ENCODE data around the gene PLA2G4F. TPM values are rescaled to one million over a fixed set of nuclear protein-coding genes. Genes with fewer than 3 reads are reported as not detected.
A peak's percentile ranks its signal among the peaks of the same experiment; 100 is the strongest.

Gene PLA2G4F
- total RNA-seq, 1 donor from 2014 or later: 1.5 TPM

DNA sequence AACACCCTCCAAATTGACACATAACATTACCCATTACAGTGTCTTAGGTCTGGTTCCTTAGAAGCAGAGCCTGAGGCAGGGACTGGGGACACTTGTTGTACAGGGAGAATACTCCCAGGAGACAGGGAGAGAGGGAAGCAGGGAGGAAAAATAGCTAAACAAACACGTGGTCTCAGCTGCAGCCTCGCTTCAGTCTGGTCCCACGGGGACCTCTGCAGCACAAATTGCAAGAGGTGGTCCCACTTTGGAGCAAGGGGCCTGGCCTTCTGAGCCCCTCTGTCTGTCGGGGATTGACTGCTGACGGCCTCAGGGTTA, 37.0 kb downstream of the PLA2G4F start:
- H3K27ac Mint-ChIP-seq: no peak overlapping the region
- TF ChIP-seq, protein P1, sequence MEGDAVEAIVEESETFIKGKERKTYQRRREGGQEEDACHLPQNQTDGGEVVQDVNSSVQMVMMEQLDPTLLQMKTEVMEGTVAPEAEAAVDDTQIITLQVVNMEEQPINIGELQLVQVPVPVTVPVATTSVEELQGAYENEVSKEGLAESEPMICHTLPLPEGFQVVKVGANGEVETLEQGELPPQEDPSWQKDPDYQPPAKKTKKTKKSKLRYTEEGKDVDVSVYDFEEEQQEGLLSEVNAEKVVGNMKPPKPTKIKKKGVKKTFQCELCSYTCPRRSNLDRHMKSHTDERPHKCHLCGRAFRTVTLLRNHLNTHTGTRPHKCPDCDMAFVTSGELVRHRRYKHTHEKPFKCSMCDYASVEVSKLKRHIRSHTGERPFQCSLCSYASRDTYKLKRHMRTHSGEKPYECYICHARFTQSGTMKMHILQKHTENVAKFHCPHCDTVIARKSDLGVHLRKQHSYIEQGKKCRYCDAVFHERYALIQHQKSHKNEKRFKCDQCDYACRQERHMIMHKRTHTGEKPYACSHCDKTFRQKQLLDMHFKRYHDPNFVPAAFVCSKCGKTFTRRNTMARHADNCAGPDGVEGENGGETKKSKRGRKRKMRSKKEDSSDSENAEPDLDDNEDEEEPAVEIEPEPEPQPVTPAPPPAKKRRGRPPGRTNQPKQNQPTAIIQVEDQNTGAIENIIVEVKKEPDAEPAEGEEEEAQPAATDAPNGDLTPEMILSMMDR (IDR thresholded peaks at IDR 0.05; ENCODE audit: unreplicated experiment): no peak
- peaks cover 8% of the 10 kb centered on the region for H3K9me3 Mint-ChIP-seq
- no peaks in the 10 kb centered on the region for H3K36me3 Mint-ChIP-seq
- H3K4me1 Mint-ChIP-seq: peaks cover 16% of the 10 kb centered on the region
- DNase-seq (ENCODE audit: low spot score in 2 of 2, unreplicated experiment in 2 of 2): no peak
- peaks cover 28% of the 10 kb centered on the region for H3K27me3 Mint-ChIP-seq (ENCODE audit: low read depth)
- H3K4me3 Mint-ChIP-seq: no peak overlapping the region

DNA sequence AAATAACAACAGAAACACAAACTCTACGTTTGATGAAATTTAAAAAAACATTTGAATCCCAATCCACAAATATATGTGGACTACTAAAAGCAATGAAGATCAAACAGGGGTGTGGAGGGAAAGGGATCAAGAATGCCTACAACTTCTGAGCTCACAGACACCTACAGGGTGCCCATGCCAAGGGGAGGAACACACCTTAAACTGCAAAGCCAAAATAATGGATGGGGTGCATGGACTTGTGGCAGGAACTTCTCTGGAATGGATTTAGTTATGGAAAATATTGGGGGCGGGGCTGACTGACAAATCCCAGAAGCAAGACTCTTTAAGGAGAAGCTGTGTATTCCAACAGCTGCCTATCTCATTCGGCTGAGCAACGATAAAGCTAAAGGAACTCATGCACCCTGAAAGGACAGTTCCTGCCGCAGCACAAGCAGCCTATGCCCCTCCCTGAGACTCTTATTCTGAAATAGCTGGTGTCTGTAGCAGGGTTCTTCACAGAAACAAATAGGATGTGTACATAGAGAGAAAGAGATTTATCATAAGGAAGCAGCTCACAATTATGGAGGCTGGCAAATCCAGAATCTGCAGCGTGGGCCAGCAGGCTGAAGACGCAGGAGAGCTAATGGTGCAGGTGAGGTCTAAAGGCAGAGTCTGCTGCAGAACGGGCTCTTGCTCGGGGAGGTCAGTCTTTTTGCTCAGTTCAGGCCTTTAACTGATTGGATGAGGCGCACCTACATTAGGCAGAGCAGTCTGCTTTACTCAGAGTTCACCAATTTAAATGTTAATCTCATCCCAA, 37.6 kb downstream of the PLA2G4F start:
- no peak for DNase-seq (ENCODE audit: low spot score in 2 of 2, unreplicated experiment in 2 of 2)
- Mint-ChIP-seq H3K27ac (no peak overlapping the region), H3K4me1 (peaks cover 16% of the 10 kb centered on the region), H3K27me3 (ENCODE audit: low read depth) (peaks cover 22% of the 10 kb centered on the region), H3K4me3 (peak overlapping the region; percentile 36), H3K36me3 (no peaks in the 10 kb centered on the region), H3K9me3 (peaks cover 8% of the 10 kb centered on the region)
- TF ChIP-seq, protein P1 (IDR thresholded peaks at IDR 0.05; ENCODE audit: unreplicated experiment): no peak

- Mint-ChIP-seq H3K36me3 (no peaks in the 10 kb centered on the region), H3K4me1 (no peaks in the 10 kb centered on the region), H3K9me3 (peaks cover 24% of the 10 kb centered on the region), H3K27ac (no peak overlapping the region), H3K27me3 (ENCODE audit: low read depth) (peaks cover 21% of the 10 kb centered on the region), H3K4me3 (no peak overlapping the region)
- TF ChIP-seq, protein P1 (IDR thresholded peaks at IDR 0.05; ENCODE audit: unreplicated experiment): no peak
- DNase-seq (ENCODE audit: low spot score in 2 of 2, unreplicated experiment in 2 of 2): no peak
These were observed 44.5 kb downstream of the PLA2G4F start for GRCh38 chr15:42111924-42112323.

DNA sequence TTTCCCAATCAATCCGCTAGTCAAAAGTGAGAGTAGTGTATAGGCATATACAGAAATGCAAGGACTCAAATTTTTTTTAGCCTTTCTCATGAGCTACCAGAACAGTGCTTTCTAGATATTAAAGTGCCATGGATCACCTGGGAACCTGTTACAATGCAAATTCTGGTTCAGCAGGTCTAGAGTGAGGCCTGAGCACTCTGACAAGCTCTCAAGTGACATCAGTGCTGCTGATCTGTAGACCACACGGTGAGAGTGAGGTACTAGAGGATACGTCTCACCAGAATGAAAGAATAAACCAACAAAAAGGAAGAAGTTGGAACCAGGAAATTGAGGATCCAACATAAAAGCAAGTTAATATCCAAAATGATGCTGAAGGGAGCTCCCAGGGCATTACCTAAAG, 46.1 kb downstream of the PLA2G4F start:
- Mint-ChIP-seq H3K36me3 (no peaks in the 10 kb centered on the region), H3K27me3 (ENCODE audit: low read depth) (peaks cover 21% of the 10 kb centered on the region)

GRCh38 chr15:42108806-42109205, 47.6 kb downstream of the PLA2G4F start:
- Mint-ChIP-seq H3K27me3 (ENCODE audit: low read depth) (peaks cover 21% of the 10 kb centered on the region), H3K4me1 (no peaks in the 10 kb centered on the region), H3K27ac (no peak overlapping the region), H3K4me3 (no peak overlapping the region), H3K36me3 (no peaks in the 10 kb centered on the region), H3K9me3 (peaks cover 17% of the 10 kb centered on the region)
- TF ChIP-seq, protein P1 (IDR thresholded peaks at IDR 0.05; ENCODE audit: unreplicated experiment): no peak
- DNase-seq (ENCODE audit: low spot score in 2 of 2, unreplicated experiment in 2 of 2): no peak

More for the DNA sequence above, 46.1 kb downstream of the PLA2G4F start:
- TF ChIP-seq, protein P1 (IDR thresholded peaks at IDR 0.05; ENCODE audit: unreplicated experiment): no peak
- H3K4me3 Mint-ChIP-seq: no peak overlapping the region
- no peaks in the 10 kb centered on the region for H3K4me1 Mint-ChIP-seq
- no peak for DNase-seq (ENCODE audit: low spot score in 2 of 2, unreplicated experiment in 2 of 2)
- H3K9me3 Mint-ChIP-seq: peaks cover 17% of the 10 kb centered on the region
- H3K27ac Mint-ChIP-seq: no peak overlapping the region
